HG03521 (cell line): ENCODE results near the gene KRTAP29-1.

Experiments used
- ATAC-seq: cut with Tn5 transposase; IDR thresholded peaks from one replicate; pipeline ENCODE4 v1.9.1; 2021; ENCODE audit warnings: mild to moderate bottlenecking, moderate library complexity; ENCODE audit not compliant: unreplicated experiment

Gene KRTAP29-1

GRCh38 chr17:41328207-41328606, 25.6 kb upstream of the KRTAP29-1 start:
- no peak for ATAC-seq

- no peak for ATAC-seq
These were observed 24.9 kb upstream of the KRTAP29-1 start for GRCh38 chr17:41327411-41328120.

GRCh38 chr17:41326173-41327145, 23.8 kb upstream of the KRTAP29-1 start:
- ATAC-seq, result no peak

GRCh38 chr17:41325611-41326010, 23.0 kb upstream of the KRTAP29-1 start:
- ATAC-seq, result no peak

- no peak for ATAC-seq
These were observed 22.5 kb upstream of the KRTAP29-1 start for GRCh38 chr17:41325126-41325525.

- ATAC-seq, result no peak
These were observed 21.8 kb upstream of the KRTAP29-1 start for GRCh38 chr17:41324180-41325075.

GRCh38 chr17:41322903-41323895, 20.5 kb upstream of the KRTAP29-1 start:
- no peak for ATAC-seq

GRCh38 chr17:41322094-41322902, 19.6 kb upstream of the KRTAP29-1 start:
- ATAC-seq, result no peak

- ATAC-seq, result no peak
These were observed 15.6 kb upstream of the KRTAP29-1 start for GRCh38 chr17:41318231-41318630.

- no peak for ATAC-seq
These were observed 13.3 kb upstream of the KRTAP29-1 start for GRCh38 chr17:41315814-41316445.

- ATAC-seq, result no peak
These were observed 12.6 kb upstream of the KRTAP29-1 start, which contains the start of gene KRTAP17-1 for GRCh38 chr17:41315204-41315794. Gene KRTAP17-1, minus strand, starts transcription at chr17:41315710. Its CDS starts 60 bp downstream, at chr17:41315650.

GRCh38 chr17:41311111-41311510, 8.5 kb upstream of the KRTAP29-1 start:
- ATAC-seq, result no peak

GRCh38 chr17:41308918-41309359, 6.3 kb upstream of the KRTAP29-1 start, which contains the start of gene KRTAP16-1:
Gene KRTAP16-1, minus strand, starts transcription at chr17:41309309. Its CDS starts 56 bp downstream, at chr17:41309253.
- no peak for ATAC-seq

- ATAC-seq, result no peak
These were observed 5.7 kb upstream of the KRTAP29-1 start for GRCh38 chr17:41308251-41308917.

GRCh38 chr17:41307647-41308046, 5.0 kb upstream of the KRTAP29-1 start:
- ATAC-seq, result no peak

GRCh38 chr17:41304091-41304490, 1.4 kb upstream of the KRTAP29-1 start:
- ATAC-seq, result no peak

- ATAC-seq, result no peak
These were observed 330 bp upstream of the KRTAP29-1 start for GRCh38 chr17:41302981-41303380.
